ENCODE data around the gene PIM3.

DNA sequence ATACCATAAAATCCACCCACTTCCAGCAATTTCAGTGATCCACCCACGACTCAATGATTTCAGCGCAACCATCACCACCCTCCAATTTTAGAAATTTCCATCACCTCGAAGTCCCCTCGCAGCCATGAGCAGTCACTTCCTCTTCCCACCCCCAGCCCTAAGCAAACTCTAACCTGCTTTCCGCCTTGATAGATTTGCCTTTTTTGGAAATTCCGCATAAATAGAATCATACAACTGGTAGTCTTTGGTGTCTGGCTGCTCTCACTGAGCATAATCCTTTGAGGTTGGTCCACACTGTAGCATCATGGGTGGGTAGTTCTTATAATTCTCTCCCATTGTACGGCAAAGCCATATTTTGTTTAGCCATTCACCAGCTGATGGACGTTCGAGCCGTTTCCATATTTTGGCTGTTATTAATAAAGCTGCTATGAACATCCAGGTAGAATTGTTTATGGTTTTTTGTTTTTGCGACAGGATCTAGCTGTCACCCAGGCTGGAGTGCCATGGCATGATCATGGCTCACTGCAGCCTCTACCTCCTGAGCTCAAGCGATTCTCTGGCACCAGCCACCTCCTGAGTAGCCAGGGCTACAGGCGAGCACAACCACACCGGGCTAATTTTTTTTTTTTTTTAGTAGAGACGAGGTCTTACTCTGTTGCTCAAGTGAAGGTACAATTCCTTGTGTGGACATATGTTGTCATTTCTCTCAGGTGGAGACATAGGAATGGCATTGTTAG, 16.0 kb downstream of the PIM3 start:
- TF ChIP-seq, protein P1, sequence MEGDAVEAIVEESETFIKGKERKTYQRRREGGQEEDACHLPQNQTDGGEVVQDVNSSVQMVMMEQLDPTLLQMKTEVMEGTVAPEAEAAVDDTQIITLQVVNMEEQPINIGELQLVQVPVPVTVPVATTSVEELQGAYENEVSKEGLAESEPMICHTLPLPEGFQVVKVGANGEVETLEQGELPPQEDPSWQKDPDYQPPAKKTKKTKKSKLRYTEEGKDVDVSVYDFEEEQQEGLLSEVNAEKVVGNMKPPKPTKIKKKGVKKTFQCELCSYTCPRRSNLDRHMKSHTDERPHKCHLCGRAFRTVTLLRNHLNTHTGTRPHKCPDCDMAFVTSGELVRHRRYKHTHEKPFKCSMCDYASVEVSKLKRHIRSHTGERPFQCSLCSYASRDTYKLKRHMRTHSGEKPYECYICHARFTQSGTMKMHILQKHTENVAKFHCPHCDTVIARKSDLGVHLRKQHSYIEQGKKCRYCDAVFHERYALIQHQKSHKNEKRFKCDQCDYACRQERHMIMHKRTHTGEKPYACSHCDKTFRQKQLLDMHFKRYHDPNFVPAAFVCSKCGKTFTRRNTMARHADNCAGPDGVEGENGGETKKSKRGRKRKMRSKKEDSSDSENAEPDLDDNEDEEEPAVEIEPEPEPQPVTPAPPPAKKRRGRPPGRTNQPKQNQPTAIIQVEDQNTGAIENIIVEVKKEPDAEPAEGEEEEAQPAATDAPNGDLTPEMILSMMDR (IDR thresholded peaks at IDR 0.05): no peak
- TF ChIP-seq POLR2A (IDR thresholded peaks at IDR 0.05): no peak
